GM11168 (cell line): ENCODE results near the gene TUBGCP4.

ENCODE experiments used
- in situ Hi-C: fragments of 300-500 bp; cut with MboI; formaldehyde crosslinking; loops from one replicate; pipeline ENCODE4 v1.12.0; 2022; ENCODE audit warnings: low sequenced_read_pairs; ENCODE audit not compliant: unreplicated experiment

The TUBGCP4 gene, protein sequence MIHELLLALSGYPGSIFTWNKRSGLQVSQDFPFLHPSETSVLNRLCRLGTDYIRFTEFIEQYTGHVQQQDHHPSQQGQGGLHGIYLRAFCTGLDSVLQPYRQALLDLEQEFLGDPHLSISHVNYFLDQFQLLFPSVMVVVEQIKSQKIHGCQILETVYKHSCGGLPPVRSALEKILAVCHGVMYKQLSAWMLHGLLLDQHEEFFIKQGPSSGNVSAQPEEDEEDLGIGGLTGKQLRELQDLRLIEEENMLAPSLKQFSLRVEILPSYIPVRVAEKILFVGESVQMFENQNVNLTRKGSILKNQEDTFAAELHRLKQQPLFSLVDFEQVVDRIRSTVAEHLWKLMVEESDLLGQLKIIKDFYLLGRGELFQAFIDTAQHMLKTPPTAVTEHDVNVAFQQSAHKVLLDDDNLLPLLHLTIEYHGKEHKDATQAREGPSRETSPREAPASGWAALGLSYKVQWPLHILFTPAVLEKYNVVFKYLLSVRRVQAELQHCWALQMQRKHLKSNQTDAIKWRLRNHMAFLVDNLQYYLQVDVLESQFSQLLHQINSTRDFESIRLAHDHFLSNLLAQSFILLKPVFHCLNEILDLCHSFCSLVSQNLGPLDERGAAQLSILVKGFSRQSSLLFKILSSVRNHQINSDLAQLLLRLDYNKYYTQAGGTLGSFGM

DNA sequence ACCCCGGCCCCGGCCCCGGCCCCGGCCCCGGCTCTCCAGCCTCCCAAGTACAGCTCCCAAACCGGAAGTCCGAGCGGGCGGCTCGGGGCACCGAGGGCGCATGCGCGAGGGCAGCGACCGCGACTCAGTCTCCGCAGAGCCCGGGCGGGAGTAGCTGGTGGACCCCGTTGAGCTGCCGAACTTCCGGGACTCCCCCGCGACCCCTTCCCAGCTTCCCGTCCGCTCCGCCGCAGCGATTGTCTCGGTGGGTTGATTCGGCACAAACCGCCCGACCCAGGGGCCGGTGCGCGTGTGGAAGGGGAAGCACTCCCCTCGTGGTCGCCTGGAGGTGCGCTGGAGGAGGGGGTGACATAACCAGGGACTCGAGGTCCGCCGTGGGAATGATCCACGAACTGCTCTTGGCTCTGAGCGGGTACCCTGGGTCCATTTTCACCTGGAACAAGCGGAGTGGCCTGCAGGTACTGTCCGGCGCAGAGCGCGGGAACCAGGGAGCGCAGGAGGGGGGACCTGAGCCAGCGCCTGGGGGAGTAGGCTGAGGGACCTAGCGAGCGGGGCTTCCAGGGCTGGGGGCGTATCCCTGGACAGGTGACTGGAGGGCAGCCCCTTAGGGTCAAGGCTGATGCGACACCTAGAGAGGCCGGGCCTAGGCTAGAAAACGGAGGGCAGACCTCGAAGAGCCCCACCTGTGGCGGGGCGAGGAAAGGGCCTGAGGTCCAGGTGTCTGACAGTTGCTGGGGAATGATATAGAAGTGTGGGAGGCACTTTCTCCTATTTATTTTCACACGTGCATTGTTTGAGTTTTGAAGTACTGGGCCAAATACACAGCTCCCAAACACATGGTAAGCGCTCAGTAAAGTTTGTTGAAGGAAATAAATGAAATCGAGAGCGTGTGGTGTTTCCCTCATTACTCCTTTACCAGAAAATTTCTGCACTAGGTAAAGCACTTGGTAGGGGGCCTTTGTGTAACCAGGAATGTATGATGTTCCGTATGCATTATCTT, at the start of gene TUBGCP4, which contains the start of gene ZSCAN29:
TUBGCP4 (plus strand) TSS at position 127 of the 1,000 bp plus-strand sequence; CDS start at position 381, 254 bp downstream.
ZSCAN29 (minus strand) TSS at position 69 of the 1,000 bp plus-strand sequence. CDS start 1,130 bp downstream, outside the sequence.
- in situ Hi-C loops = no loop called here

DNA sequence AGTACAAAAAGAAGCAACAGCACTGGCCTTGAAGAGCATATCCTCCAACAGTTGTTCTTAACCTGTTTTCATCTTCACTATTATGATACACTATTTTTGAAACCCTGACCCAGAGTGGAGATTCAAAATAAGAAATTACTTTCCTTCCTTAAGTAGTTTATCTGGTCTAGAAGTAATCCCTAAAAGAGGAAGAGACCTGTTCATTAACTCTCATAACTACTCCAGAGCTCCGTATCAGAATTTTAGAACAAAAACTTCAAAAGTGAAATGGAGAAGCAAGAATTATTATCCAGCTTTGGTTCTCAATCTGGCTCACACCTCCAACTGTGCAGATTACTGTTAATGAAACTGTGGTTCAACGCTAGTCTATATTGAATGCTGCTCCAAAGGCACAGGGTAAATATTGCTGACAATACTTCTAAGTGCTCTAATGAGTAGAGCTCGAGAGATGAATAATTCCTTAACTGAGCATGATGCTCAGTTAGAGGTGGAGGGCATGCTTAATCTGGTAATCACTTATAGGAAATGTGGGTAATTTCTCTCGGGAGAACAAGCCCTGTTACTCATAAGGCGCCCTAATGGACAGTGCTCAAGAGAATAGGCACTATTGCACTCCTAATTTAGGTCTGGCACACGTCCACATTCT, 45.7 kb upstream of the TUBGCP4 start:
- in situ Hi-C loops = no loop called here

DNA sequence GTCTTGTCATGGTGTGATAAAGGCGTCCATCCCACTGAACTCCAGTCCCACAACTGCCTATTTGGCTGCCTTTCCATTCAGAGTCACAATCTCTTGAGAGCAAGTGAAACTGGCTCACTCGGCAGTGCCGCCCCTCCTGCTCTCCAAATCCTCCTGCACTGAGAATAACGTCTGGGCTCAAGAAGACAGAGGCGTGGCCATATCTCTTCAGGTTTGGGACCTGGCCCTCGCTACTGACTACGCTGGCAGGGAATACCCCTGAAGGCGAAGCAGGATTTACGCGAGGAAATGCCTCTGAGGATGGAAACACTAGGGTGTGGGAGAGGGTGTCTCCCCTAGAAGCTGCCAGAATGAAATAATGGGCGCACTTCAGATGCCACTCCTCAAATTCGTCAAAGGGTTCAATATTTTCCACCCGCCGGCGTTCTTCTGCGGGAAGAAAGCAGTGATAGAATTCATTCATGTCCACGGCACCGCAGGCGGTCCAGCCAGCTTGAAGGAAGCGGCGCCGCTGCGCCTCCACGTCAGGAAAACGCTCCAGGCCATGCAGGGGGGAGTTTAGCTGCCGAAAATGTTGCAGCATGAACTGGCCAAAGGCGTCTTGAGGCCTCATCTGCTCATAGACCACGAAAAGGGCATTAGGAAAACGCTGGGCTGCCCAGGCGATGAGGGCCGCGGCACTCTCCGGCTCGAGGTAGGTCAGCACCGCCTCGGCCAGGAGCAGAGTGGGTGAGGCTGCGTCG, 41.5 kb upstream of the TUBGCP4 start:
- in situ Hi-C loops = no loop called here

DNA sequence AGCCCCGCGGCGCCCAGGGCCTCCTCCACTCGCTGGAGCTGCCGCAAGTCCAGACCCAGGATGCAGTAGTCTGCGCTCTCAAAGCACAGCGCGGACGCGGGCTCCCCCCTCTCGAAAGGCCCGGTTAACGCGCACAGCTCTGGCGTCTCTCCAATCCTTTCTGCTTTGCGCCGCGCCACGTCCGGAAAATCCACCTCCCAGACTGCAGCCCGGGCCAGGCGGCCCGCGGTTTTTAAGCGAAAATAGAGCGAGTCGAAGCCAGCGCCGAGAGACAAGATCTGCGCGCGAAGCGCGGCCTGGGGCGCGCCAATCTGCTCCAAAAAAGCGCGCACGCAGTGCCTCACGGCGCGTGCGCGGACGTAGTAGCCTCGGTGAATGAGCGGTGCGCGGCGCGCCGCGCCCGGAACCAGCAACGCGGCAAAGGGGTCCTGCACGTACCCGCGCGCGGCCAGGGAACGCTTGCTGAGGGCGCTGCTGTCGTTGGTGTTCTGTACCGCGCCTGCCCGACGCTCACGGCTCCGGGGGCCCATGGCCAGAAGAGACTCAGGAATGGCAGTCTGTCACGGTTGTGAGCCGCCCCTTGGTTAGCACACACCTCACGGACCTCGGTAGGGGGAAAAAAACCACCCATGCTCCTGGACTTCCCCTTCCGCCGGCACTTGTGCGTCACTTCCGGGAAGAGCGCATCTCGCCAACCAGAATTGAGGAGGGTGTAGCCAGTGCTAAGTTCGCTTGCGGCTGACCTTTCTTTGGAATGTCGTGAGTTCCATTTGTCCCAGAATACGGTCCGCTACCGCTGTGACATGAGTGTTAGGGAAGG, 40.7 kb upstream of the TUBGCP4 start, which contains the start of gene LCMT2:
LCMT2 (minus strand) TSS at position 614 of the 820 bp plus-strand sequence; CDS start at position 530, 84 bp downstream.
- in situ Hi-C loops = no loop called here

DNA sequence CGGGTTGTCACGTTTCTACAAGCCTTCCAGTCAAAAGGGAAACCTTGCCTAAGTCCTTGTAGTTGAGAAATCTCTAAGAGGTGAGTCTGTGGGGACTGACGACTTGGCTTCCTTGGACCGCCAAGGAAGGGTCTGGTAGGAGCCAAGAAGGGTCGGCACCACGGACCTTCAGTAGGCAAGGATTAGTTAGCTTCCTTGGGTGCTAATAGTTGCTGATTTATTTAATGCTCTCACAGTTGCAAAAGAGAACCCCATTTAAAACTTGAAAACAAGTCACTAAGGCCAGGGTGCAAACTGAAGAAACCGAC, 40.2 kb upstream of the TUBGCP4 start:
- in situ Hi-C loops = no loop called here

DNA sequence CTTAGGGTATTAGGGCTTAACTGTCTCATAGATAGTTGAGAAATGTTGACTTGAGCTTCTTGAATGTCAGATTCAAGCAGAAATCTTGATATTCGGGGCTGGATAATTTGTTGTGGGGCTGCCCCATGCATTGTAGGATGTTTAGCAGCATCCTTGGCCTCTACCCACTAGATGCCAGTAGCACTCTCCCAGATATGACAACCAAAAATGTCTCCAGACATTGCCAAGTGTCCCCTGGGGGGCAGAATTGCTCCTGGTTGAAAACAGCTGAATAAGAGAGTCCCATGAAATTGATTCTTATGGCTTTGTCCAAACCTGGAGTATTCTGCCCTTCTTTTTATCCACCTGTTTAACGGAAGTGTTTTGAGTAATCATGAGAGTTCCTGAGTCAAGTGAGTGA, 24.6 kb upstream of the TUBGCP4 start:
- in situ Hi-C loops = no loop called here

DNA sequence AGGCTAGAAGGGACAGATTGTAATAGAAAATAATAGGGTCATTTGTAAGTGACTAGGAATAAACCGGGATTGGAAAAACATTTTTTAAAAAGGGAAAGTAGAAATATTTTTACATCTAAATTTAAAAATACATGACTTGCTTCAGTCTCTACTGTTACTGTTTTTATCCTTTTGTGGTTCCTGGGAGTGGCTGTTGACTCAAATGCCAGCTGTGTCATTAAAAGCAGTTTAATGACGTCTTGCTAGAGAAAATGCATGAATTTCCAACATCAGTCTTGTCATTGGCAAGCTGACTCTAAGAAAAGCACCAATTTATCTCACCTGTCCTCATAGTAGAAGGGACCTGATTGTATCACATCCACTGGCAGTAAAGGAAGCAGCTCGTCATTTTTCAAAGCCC, 23.8 kb upstream of the TUBGCP4 start:
- in situ Hi-C loops = no loop called here

DNA sequence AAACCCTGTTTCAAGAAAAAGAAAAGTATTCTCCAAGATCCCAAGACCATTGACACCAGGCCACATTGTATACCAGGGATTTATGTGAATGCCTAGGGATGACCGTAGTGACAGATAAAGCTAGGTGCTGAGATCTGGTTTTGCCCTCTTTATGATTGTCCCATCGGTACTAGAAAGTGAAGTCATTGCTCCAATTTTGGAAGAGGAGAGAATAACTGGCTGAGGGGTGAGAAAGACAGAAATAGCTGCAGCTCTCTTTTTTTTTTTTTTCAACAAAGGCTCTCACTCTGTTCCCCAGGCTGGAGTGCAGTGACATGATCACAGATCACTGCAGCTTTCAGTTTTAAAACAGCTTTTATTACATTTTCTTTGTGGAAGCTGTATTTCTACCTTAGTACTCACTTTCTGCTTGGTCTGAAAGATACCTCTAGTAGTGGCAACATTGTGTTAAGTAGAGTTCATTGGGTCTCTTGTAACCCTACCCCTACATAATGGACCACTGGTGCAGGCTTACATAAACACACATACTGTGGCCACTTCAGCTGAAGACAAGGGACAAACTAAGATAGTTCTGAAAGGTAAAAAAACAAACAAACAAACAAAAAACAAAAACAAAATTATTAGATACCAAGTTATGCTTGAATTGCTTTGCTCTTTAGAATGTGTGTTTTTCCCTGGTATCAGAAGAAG, 18.1 kb upstream of the TUBGCP4 start:
- in situ Hi-C loops = no loop called here

DNA sequence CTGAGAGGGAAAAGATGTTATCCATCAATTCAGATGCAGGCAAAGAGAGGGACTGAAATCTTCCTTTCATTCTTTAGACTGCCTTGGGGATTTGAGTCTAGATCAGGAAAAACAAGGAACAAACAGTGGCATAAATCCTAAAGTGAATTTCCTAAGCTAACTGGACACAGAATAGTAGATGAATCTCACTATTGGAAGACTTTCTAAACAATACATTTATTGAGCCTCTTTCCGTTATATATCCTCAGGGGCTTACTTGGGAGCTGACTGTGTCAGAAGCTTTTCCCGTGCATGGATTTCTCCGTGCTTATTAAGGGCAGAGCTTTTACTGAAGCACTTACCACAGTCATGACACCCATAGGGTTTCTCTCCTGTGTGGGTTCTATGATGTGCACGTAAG, 10.1 kb upstream of the TUBGCP4 start:
- in situ Hi-C loops = no loop called here

DNA sequence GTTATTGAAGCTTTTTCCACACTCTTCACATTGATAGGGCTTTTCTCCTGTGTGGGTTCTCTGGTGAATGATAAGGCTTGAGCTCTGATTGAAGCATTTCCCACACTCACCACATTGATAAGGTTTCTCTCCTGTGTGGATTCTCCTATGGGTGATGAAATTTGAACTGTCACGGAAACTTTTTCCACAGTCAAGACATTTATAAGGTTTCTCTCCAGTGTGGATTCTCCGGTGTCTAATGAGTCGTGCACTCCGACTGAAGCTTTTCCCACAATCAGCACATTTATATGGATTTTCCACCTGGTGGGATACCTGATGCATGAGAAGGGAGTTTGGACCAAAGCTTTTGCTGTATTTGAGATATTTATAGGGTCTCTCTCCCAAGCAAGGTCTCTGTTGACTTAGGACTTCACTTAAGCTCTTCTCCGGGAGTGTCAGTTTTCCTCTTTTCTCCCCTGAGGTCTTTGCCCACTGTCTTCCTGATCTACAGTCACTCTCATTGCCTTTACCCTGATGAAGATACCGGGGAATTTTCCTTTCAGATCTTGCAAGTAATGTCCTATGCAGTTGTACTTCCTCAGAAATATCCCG, 9.5 kb upstream of the TUBGCP4 start:
- in situ Hi-C loops = no loop called here

DNA sequence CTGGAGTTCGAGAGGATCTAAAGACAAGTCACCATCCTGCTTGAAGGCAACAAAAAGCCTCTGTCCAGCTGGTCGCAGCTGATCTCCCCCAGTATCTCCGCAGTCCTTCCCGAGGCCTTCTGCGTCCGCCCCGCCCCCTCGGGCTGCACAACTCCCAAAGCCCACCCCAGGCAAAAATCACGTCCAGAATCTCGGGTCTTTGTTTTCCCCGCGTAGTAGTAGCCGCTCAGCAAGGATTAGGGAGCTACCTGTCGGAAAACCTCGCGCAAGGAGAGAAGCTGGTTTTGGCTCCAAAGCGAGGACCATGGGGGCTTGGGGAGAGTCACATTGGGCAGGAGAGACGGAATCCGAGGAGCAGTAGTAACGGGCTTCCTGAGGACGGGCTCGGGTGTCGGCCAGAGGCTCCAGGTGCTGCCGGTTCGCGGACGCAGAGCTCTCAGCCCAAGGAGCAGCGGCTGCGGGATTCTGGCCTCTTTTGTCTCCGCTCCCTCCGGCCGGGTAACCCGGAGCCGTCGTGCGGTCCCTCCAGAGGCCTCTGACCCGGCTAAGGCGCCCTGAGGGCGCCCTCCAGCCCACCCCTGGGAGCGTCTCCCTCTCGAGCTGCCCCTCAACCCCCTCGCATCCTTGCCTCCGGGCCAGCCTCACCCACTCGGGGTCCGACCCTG, 459 bp upstream of the TUBGCP4 start:
- in situ Hi-C loops = no loop called here

DNA sequence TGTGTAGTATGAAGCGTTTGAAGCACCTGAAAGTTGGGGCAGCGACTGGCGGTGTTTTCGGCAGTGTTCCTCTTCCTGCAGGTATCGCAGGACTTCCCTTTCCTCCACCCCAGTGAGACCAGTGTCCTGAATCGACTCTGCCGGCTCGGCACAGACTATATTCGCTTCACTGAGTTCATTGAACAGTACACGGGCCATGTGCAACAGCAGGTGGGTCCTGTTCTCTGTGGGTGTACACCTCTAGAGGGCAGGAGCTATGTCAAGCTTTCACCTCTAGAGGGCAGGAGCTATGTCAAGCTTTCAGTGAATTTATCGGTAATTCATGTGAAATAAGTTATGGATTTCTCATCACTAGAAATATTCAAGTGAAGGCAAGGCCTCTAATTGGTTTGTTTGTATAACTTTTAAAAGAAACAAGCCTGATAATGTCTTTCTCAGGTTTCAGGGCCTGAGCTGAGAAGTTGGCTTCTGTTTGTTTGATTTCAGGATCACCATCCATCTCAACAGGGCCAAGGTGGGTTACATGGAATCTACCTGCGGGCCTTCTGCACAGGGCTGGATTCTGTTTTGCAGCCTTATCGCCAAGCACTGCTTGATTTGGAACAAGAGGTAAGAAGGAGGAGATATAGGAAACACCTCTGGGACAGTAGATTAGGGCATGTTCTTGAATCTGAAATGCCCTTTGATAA, 5.3 kb downstream of the TUBGCP4 start:
- in situ Hi-C loops = no loop called here

DNA sequence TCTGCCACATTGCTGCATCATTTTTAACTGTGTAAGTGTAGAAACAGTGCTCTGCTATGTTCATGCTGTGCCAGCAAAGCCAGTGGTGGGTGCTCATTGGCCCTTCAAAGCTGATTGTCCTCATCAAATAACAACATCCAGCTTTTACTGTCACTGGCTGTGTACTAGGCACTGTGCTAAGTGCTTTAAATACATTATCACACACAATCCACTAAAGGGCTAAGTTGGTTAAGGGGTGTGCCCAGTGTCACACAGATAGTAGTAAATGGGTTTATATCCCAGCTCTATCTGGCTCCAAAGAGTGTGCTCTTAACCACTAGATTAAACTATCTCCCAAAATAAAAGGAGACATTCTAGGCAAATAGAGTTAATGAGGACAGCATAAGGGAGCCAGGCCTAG, 7.7 kb downstream of the TUBGCP4 start:
- in situ Hi-C loops = no loop called here

DNA sequence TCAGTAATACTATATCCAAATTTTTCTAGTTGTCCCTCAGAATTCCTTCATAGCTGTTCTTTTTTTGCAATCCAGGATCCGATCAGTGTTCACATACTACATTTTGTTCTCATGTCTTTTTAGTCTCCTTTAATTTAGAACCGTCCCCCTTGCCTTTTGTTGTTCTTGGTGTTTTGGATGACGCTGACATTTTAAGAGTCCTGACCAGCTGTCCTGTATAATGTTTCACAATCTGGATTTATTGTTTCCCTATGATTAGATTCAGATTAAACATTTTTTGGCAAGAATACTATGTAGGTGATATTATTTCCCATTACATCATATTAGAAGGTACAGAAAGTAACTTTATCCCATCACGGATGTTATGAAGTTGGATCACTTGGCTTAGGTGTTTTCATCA, 11.4 kb downstream of the TUBGCP4 start:
- in situ Hi-C loops = no loop called here

DNA sequence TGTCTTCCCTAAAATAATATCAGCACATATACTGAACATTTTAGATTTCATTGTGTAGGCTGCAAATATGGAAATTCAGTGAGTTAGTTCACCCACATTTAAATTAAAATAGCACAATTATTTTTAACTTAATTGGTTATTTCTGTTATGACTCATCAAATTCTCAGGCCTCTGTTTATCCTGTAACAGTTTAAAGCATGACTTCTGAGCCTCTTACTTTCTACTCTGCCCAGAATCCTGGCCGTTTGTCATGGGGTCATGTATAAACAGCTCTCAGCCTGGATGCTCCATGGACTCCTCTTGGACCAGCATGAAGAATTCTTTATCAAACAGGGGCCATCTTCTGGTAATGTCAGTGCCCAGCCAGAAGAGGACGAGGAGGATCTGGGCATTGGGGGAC, 12.2 kb downstream of the TUBGCP4 start:
- in situ Hi-C loops = no loop called here

DNA sequence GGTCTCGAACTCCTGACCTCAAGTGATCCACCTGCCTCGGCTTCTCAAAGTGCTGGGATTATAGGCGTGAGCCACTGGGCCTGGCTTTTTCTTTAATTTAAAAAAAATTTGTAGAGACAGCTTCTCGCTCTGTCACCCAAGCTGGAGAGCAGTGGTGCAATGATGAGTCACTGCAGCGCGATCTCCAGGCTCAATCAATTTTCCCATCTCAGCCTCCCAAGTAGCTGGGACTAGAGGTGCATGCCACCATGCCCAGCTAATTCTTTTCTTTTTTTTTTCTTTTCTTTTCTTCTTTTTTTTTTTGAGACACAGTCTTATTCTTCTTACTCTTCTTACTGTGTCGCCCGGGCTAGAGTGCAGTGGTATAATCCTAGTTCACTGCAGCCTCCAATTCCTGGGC, 19.8 kb downstream of the TUBGCP4 start:
- in situ Hi-C loops = no loop called here
